SK-N-SH treated with all-trans-retinoic acid at 6 μM for 48 hours (cell line): ENCODE measurements around the gene PRKCZ.

Experiments used
- ARNTL ChIP-seq: fragments of 450-650 bp; formaldehyde crosslinking; IDR thresholded peaks from 2 replicates; pipeline ENCODE4 v1.5.0; 2020; ENCODE audit warnings: low read depth, mild to moderate bottlenecking, moderate library complexity, borderline replicate concordance
- OSR1 ChIP-seq: fragments of 250-450 bp; sonication (Bioruptor Pico); IDR thresholded peaks from 2 replicates; pipeline ENCODE4 v1.8.0; 2022; ENCODE audit warnings: moderate library complexity, mild to moderate bottlenecking, inconsistent platforms
- RARB ChIP-seq: fragments of 250-450 bp; sonication (Bioruptor Pico); IDR thresholded peaks from 2 replicates; pipeline ENCODE4 v1.8.0; 2021; ENCODE audit warnings: mild to moderate bottlenecking, moderate library complexity
- ZFP30 ChIP-seq: fragments of 450-650 bp; formaldehyde crosslinking; IDR thresholded peaks from 2 replicates; pipeline ENCODE4 v1.5.0; 2022; ENCODE audit warnings: mild to moderate bottlenecking, moderate library complexity
- ZNF565 ChIP-seq: fragments of 450-650 bp; formaldehyde crosslinking; conservative IDR thresholded peaks from 2 replicates; pipeline ENCODE4 v1.5.0; 2020; ENCODE audit warnings: low read depth, mild to moderate bottlenecking, moderate library complexity
- ZNF8 ChIP-seq: fragments of 450-650 bp; formaldehyde crosslinking; IDR thresholded peaks from 2 replicates; pipeline ENCODE4 v1.5.0; 2020; ENCODE audit warnings: mild to moderate bottlenecking, moderate library complexity

- TF ChIP-seq ARNTL (no peak), ZNF8 (CRISPR knock-in tag) (no peak), RARB (CRISPR knock-in tag) (no peak), ZFP30 (no peak), ZNF565 (CRISPR knock-in tag) (no peak), OSR1 (CRISPR knock-in tag) (no peak)
Observed at GRCh38 chr1:2210786-2211185, 160.6 kb downstream of the PRKCZ start.
